HL-60/S4 treated with retinoic acid at 250 ng/mL for 4 days and 3 days (cell line): ENCODE measurements around the gene EPHB1.
"Not testable (repeated sequence)": the region's sequence is repeated elsewhere in the genome, so short reads cannot be mapped to it uniquely, and the experiment has no call there.

Experiments
- in situ Hi-C: fragments of 300-500 bp; cut with MboI; formaldehyde crosslinking; loops from 2 replicates; pipeline ENCODE4 v1.7.0; 2022; ENCODE audit warnings: low sequenced_read_pairs

Gene EPHB1

GRCh38 chr3:134776518-134776917 is 18.5 kb upstream of the EPHB1 start:
- in situ Hi-C loops, result no loop called here

- in situ Hi-C loops, result no loop called here
Observed at GRCh38 chr3:134777341-134777740, 17.7 kb upstream of the EPHB1 start.

- in situ Hi-C loops, result not testable (repeated sequence)
Observed at GRCh38 chr3:134788283-134788682, 6.8 kb upstream of the EPHB1 start.

- in situ Hi-C loops, result no loop called here
Observed at GRCh38 chr3:134790065-134790464, 5.0 kb upstream of the EPHB1 start.

- in situ Hi-C loops, result no loop called here
Observed at GRCh38 chr3:134791992-134792391, 3.1 kb upstream of the EPHB1 start.

GRCh38 chr3:134792700-134793099 is 2.4 kb upstream of the EPHB1 start:
- in situ Hi-C loops, result no loop called here

- in situ Hi-C loops, result no loop called here
Observed at GRCh38 chr3:134793562-134793961, 1.5 kb upstream of the EPHB1 start.

- in situ Hi-C loops, result no loop called here
Observed at GRCh38 chr3:134794323-134794722, 737 bp upstream of the EPHB1 start.

- in situ Hi-C loops, result no loop called here
Observed at GRCh38 chr3:134795746-134796280, 753 bp downstream of the EPHB1 start.

GRCh38 chr3:134796281-134797056 is 1.4 kb downstream of the EPHB1 start:
- in situ Hi-C loops, result no loop called here

GRCh38 chr3:134797057-134797740 is 2.1 kb downstream of the EPHB1 start:
- in situ Hi-C loops, result no loop called here

- in situ Hi-C loops, result no loop called here
Observed at GRCh38 chr3:134797741-134798451, 2.8 kb downstream of the EPHB1 start.

GRCh38 chr3:134798681-134799311 is 3.7 kb downstream of the EPHB1 start:
- in situ Hi-C loops, result no loop called here

GRCh38 chr3:134799393-134799792 is 4.3 kb downstream of the EPHB1 start:
- in situ Hi-C loops, result no loop called here

- in situ Hi-C loops, result no loop called here
Observed at GRCh38 chr3:134801204-134801958, 6.3 kb downstream of the EPHB1 start.

GRCh38 chr3:134802428-134803050 is 7.5 kb downstream of the EPHB1 start:
- in situ Hi-C loops, result no loop called here

GRCh38 chr3:134803051-134803505 is 8.0 kb downstream of the EPHB1 start:
- in situ Hi-C loops, result no loop called here

- in situ Hi-C loops, result no loop called here
Observed at GRCh38 chr3:134803652-134804051, 8.6 kb downstream of the EPHB1 start.

GRCh38 chr3:134804508-134805480 is 9.7 kb downstream of the EPHB1 start:
- in situ Hi-C loops, result no loop called here
